ENCODE results near the gene IDH3A. TPM values are rescaled to one million over a fixed set of nuclear protein-coding genes. Genes with fewer than 3 reads are reported as not detected.

IDH3A gene
- total RNA-seq, 1 donor from 2014 or later = 60.2 TPM

GRCh38 chr15:78205337-78205736, 56.2 kb downstream of the IDH3A start:
- no peaks in the 10 kb centered on the region for H3K9me3 ChIP-seq
- H3K4me3 ChIP-seq = no peak overlapping the region
- no peaks in the 10 kb centered on the region for H3K36me3 ChIP-seq
- no peak for DNase-seq (ENCODE audit: extremely low spot score in 2 of 2)
- TF ChIP-seq POLR2A (IDR thresholded peaks at IDR 0.05) (no peak), POLR2AphosphoS5 (IDR thresholded peaks at IDR 0.05; ENCODE audit: insufficient read depth in 1 of 2, low read depth in 1 of 2) (no peak)
- TF ChIP-seq, protein P1, sequence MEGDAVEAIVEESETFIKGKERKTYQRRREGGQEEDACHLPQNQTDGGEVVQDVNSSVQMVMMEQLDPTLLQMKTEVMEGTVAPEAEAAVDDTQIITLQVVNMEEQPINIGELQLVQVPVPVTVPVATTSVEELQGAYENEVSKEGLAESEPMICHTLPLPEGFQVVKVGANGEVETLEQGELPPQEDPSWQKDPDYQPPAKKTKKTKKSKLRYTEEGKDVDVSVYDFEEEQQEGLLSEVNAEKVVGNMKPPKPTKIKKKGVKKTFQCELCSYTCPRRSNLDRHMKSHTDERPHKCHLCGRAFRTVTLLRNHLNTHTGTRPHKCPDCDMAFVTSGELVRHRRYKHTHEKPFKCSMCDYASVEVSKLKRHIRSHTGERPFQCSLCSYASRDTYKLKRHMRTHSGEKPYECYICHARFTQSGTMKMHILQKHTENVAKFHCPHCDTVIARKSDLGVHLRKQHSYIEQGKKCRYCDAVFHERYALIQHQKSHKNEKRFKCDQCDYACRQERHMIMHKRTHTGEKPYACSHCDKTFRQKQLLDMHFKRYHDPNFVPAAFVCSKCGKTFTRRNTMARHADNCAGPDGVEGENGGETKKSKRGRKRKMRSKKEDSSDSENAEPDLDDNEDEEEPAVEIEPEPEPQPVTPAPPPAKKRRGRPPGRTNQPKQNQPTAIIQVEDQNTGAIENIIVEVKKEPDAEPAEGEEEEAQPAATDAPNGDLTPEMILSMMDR (IDR thresholded peaks at IDR 0.05) = no peak
- H3K27ac ChIP-seq = no peak overlapping the region
- no peaks in the 10 kb centered on the region for H3K27me3 ChIP-seq
- intact Hi-C loops (cut with DNase I) = no loop called here
- peaks cover 27% of the 10 kb centered on the region for H3K4me1 ChIP-seq

GRCh38 chr15:78205856-78206255, 56.7 kb downstream of the IDH3A start:
- Histone ChIP-seq H3K36me3 (no peaks in the 10 kb centered on the region), H3K4me1 (peaks cover 33% of the 10 kb centered on the region), H3K9me3 (no peaks in the 10 kb centered on the region), H3K27ac (no peak overlapping the region), H3K27me3 (no peaks in the 10 kb centered on the region), H3K4me3 (no peak overlapping the region)
- intact Hi-C loops (cut with DNase I) = no loop called here
- TF ChIP-seq, protein P1 (IDR thresholded peaks at IDR 0.05) = no peak
- no peak for TF ChIP-seq POLR2A (IDR thresholded peaks at IDR 0.05)
- no peak for TF ChIP-seq POLR2AphosphoS5 (IDR thresholded peaks at IDR 0.05; ENCODE audit: insufficient read depth in 1 of 2, low read depth in 1 of 2)
- DNase-seq (ENCODE audit: extremely low spot score in 2 of 2) = peak in 1 of 2 donors; percentile 78

DNA sequence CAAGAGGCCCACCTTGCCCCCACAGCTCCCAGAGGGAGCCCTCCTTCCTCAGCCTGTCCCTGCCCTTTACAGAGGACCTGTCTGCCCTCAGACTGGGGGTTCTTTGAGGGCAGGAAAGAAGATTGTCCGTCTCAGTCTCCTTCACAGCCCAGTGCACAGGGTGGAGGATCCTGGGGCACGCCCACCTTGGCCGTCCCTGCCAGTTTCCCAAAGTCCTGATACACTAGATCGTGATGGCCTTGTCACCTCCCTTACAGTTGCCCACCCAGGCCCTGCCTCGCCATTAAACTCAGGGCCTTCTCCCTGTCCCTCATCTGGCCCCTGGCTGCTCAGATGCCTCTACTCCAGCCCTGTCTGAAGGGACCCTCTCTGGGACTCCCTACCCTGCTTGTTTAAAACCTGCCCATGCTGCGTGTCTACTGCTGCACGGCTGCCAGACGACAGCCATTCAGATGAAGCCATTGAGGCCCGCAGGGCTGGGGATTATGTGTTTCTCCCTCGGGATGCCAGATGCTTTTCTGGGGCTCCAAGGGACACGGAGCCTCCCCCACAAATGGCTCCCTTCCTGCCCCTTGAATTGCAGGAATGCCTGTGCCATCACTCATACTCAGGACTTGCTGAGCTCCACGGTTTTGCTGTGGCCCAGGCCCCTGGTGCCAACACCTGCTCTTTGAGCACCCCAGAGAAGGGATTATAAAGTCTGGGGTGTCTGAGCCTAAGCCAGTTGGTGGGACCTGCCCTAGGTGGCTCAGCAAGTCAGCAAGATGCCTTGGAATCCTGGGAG, 57.4 kb downstream of the IDH3A start:
- TF ChIP-seq POLR2AphosphoS5 (IDR thresholded peaks at IDR 0.05; ENCODE audit: insufficient read depth in 1 of 2, low read depth in 1 of 2) = no peak
- no peak for TF ChIP-seq POLR2A (IDR thresholded peaks at IDR 0.05)
- TF ChIP-seq, protein P1 (IDR thresholded peaks at IDR 0.05) = no peak
- Histone ChIP-seq H3K9me3 (no peaks in the 10 kb centered on the region), H3K4me1 (peaks cover 39% of the 10 kb centered on the region), H3K27ac (no peak overlapping the region), H3K36me3 (no peaks in the 10 kb centered on the region), H3K27me3 (no peaks in the 10 kb centered on the region), H3K4me3 (no peak overlapping the region)
- peak in 1 of 2 donors; percentile 79 for DNase-seq (ENCODE audit: extremely low spot score in 2 of 2)
- intact Hi-C loops (cut with DNase I) = no loop called here

- Histone ChIP-seq H3K4me3 (no peak overlapping the region), H3K36me3 (no peaks in the 10 kb centered on the region), H3K9me3 (no peaks in the 10 kb centered on the region), H3K27me3 (no peaks in the 10 kb centered on the region), H3K27ac (no peak overlapping the region), H3K4me1 (peaks cover 45% of the 10 kb centered on the region)
- intact Hi-C loops (cut with DNase I) = no loop called here
- TF ChIP-seq POLR2A (IDR thresholded peaks at IDR 0.05) = no peak
- TF ChIP-seq POLR2AphosphoS5 (IDR thresholded peaks at IDR 0.05; ENCODE audit: insufficient read depth in 1 of 2, low read depth in 1 of 2) = no peak
- TF ChIP-seq, protein P1 (IDR thresholded peaks at IDR 0.05) = no peak
- DNase-seq (ENCODE audit: extremely low spot score in 2 of 2) = no peak
Measured at GRCh38 chr15:78207110-78207458, 57.9 kb downstream of the IDH3A start.

- TF ChIP-seq POLR2AphosphoS5 (IDR thresholded peaks at IDR 0.05; ENCODE audit: insufficient read depth in 1 of 2, low read depth in 1 of 2) (no peak), POLR2A (IDR thresholded peaks at IDR 0.05) (no peak)
- TF ChIP-seq, protein P1 (IDR thresholded peaks at IDR 0.05) = no peak
- DNase-seq (ENCODE audit: extremely low spot score in 2 of 2) = peak in 1 of 2 donors; percentile 71
- H3K4me1 ChIP-seq = peaks cover 52% of the 10 kb centered on the region
- no peak overlapping the region for H3K4me3 ChIP-seq
- intact Hi-C loops (cut with DNase I) = no loop called here
- no peak overlapping the region for H3K27ac ChIP-seq
- H3K27me3 ChIP-seq = no peaks in the 10 kb centered on the region
- no peaks in the 10 kb centered on the region for H3K36me3 ChIP-seq
- H3K9me3 ChIP-seq = no peaks in the 10 kb centered on the region
Measured at GRCh38 chr15:78207641-78208340, 58.6 kb downstream of the IDH3A start.
